ENCODE results near the gene VPS45.
"Not testable (repeated sequence)": the region's sequence is repeated elsewhere in the genome, so short reads cannot be mapped to it uniquely, and the experiment has no call there.

VPS45 gene

GRCh38 chr1:150127868-150128267 is 60.3 kb downstream of the VPS45 start:
- no peak for DNase-seq

GRCh38 chr1:150132372-150132771 is 64.8 kb downstream of the VPS45 start:
- DNase-seq, result no peak

GRCh38 chr1:150134537-150134936 is 67.0 kb downstream of the VPS45 start:
- DNase-seq, result no peak

DNA sequence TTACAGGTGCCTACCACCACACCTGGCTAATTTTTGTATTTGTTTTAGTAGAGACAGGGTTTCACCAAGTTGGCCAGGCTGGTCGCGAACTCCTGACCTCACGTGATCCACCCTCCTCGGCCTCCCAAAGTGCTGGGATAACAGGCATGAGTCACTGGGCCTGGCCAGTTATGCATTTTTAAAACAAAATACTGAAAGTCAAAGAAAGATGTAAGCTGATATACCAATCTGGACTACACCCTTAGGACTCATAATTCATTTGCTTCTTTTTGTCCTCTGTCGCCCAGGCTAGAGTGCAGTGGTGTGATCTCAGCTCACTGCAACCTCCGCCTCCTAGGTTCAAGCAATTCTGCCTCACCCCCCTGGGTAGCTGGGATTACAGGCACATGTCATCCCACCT is 67.8 kb downstream of the VPS45 start:
- not testable (repeated sequence) for DNase-seq

- DNase-seq, result no peak
Measured at GRCh38 chr1:150138044-150138443, 70.5 kb downstream of the VPS45 start.

- no peak for DNase-seq
Measured at GRCh38 chr1:150141452-150141851, 73.9 kb downstream of the VPS45 start.

GRCh38 chr1:150142083-150142482 is 74.5 kb downstream of the VPS45 start:
- no peak for DNase-seq

GRCh38 chr1:150144606-150145005 is 77.0 kb downstream of the VPS45 start:
- no peak for DNase-seq

DNA sequence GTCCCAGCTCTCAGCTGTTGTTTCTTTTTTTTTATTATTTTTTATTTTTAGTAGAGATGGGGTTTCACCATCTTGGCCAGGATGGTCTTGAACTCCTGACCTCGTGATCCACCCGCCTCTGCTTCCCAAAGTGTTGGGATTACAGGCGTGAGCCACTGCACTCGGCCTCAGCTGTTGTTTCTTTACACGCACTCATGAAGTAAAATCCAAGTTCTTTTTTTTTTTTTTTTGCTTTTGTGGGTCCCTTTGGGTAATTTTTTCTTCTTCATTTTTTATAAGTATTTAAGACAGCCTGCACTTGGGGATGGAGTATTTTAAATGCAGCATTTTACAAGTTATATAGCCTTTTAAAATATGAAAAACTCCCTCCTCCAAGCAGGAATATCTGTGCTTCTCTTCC is 78.4 kb downstream of the VPS45 start:
- not testable (repeated sequence) for DNase-seq

GRCh38 chr1:150146849-150147542 is 79.4 kb downstream of the VPS45 start:
- no peak for DNase-seq

- peak in 2 of 51 donors; percentile 12 to 47 for DNase-seq
Measured at GRCh38 chr1:150148837-150149270, 81.3 kb downstream of the VPS45 start.

GRCh38 chr1:150149271-150150132 is 81.9 kb downstream of the VPS45 start, which contains the start of gene PLEKHO1:
Gene PLEKHO1 (plus strand): TSS chr1:150149916. CDS start chr1:150150258, 342 bp downstream.
- DNase-seq, result peak in 42 of 51 donors; percentile 19 to 81 (median 60)

- peak in 8 of 51 donors; percentile 4 to 45 (median 22) for DNase-seq
Measured at GRCh38 chr1:150150133-150151021, 82.8 kb downstream of the VPS45 start.

- no peak for DNase-seq
Measured at GRCh38 chr1:150151291-150152181, 84.0 kb downstream of the VPS45 start.

DNA sequence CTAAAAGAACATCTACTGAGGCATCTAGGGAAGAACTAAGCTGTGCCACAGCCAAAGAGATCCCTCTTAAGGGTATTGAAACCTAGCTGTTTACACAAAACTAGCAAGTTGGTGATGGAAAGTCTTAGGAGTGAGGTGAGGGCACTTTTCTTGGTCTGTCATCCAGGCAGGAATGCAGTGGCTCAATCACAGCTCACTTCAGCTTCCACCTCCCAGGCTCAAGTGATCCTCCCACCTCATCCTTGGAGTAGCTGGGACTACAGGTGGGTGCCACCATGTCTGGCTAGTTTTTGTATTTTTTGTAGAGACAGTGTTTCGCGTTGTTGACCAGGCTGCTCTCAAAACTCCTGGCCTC is 84.6 kb downstream of the VPS45 start:
- peak in 1 of 51 donors; percentile 16 for DNase-seq

GRCh38 chr1:150152772-150153456 is 85.3 kb downstream of the VPS45 start:
- DNase-seq, result no peak

DNA sequence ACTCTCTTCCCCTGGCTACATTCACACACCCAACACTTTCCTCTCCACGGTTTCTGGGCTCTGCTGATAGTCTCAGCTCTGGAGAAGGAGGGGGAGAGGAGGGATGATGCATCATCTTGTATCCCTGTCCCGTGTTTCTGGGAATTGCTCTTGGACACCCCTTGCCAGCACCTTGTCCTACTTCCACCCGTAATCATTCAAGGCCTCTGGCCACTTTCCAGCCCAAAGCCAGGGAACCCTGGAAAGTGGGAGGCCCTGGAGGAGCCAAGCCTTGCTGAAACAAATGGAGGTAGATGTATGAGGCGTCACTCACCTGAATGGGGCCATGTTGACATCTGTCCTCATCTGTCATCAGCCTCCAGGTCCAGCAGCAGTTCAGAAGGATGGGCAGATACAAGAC is 86.6 kb downstream of the VPS45 start:
- no peak for DNase-seq

GRCh38 chr1:150155413-150156071 is 88.0 kb downstream of the VPS45 start:
- no peak for DNase-seq

DNA sequence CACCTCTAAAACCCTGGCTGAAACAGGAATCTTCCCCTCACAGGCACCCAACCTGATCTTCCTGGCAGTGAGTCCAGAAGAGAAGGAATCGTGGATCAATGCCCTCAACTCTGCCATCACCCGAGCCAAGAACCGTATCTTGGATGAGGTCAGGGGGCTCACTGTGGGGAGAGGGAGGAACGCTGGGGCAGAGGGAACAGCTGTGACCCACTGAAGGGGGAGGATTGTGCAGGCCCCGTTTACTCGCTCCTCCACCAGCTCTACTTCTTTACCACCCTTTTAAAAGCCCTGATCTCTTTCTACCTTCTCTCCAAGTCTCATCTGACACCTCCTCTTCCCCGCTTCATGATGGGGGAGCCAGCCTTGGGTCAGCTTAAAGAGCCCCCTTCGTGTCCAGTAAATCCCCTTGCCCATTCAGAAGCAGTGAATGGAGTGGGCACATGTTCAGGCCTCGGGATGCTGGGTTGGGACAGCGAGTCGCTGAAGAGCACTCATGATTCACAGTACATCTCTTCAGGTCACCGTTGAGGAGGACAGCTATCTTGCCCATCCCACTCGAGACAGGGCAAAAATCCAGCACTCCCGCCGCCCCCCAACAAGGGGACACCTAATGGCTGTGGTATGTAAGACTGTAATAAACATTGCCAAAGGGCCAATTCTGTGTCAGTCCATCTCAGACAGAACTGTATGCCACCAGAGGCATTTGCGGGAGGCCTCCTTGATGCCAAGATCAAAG is 89.5 kb downstream of the VPS45 start:
- no peak for DNase-seq

Data from hypothalamus (tissue), 51 donors.